Keratinocyte (primary cell): ENCODE results near the gene RNF169. TPM values are rescaled to one million over a fixed set of nuclear protein-coding genes. Genes with fewer than 3 reads are reported as not detected.

Source experiments
- DNase-seq: peaks from one replicate; pipeline ENCODE4 v3.0.0-alpha.2; 2011; ENCODE audit warnings: low read depth, missing footprints, low spot score
- FAIRE-seq: peaks from 2 replicates; lab custom pipeline; 2011; peaks lifted over from hg19 to GRCh38; lab: Jason Lieb, UNC
- H2AFZ ChIP-seq: 2 replicates; pipeline ENCODE4 v1.6.0; 2012; ENCODE audit warnings: low read length, control low read depth, inconsistent platforms; ENCODE audit not compliant: control insufficient read depth
- H3K27ac ChIP-seq: 2 replicates; pipeline ENCODE4 v1.5.1; 2011; ENCODE audit warnings: low read length; ENCODE audit not compliant: control insufficient read depth, insufficient read depth
- H3K27me3 ChIP-seq: 3 replicates; pipeline ENCODE4 v1.6.0; 2011; ENCODE audit warnings: low read length; ENCODE audit not compliant: control insufficient read depth, insufficient read depth; ENCODE audit errors: extremely low read depth
- H3K36me3 ChIP-seq, 2 experiments: 2 replicates in 1 of 2; 3 replicates in 1 of 2; pipeline ENCODE4 v1.5.1; 2011; ENCODE audit warnings: low read length in 2 of 2, mild to moderate bottlenecking in 1 of 2; ENCODE audit not compliant: control insufficient read depth in 2 of 2, insufficient read depth in 2 of 2; ENCODE audit errors: extremely low read depth in 1 of 2
- H3K4me1 ChIP-seq: 3 replicates; pipeline ENCODE4 v1.5.1; 2011; ENCODE audit warnings: low read length; ENCODE audit not compliant: control insufficient read depth, insufficient read depth; ENCODE audit errors: extremely low read depth
- H3K4me2 ChIP-seq: 3 replicates; pipeline ENCODE4 v1.6.0; 2011; ENCODE audit warnings: low read depth, low read length; ENCODE audit not compliant: control insufficient read depth, insufficient read depth; ENCODE audit errors: extremely low read depth
- H3K4me3 ChIP-seq, 3 experiments: fragments of 200-600 bp in 1 of 3; sonication (generic) in 1 of 3; 2 replicates in 2 of 3; 3 replicates in 1 of 3; pipeline ENCODE4 v1.5.1; 2011 to 2016; ENCODE audit warnings: low read length in 3 of 3, mild to moderate bottlenecking in 3 of 3, control low read depth in 2 of 3, inconsistent platforms in 1 of 3, low read depth in 1 of 3, mixed read lengths in 1 of 3, mixed run types in 1 of 3, moderate library complexity in 1 of 3; ENCODE audit not compliant: control insufficient read depth in 2 of 3, insufficient read depth in 2 of 3; ENCODE audit errors: extremely low read depth in 1 of 3
- H3K79me2 ChIP-seq: 2 replicates; pipeline ENCODE4 v1.6.0; 2012; ENCODE audit warnings: low read length; ENCODE audit not compliant: control insufficient read depth, insufficient read depth
- H3K9ac ChIP-seq: 3 replicates; pipeline ENCODE4 v1.6.0; 2011; ENCODE audit warnings: low read length; ENCODE audit not compliant: control insufficient read depth, insufficient read depth; ENCODE audit errors: extremely low read depth
- H3K9me1 ChIP-seq: 3 replicates; pipeline ENCODE4 v1.6.0; 2011; ENCODE audit warnings: low read length; ENCODE audit not compliant: control insufficient read depth, insufficient read depth; ENCODE audit errors: extremely low read depth
- H3K9me3 ChIP-seq: 2 replicates; pipeline ENCODE4 v1.5.1; 2012; ENCODE audit warnings: low read depth, low read length; ENCODE audit not compliant: control insufficient read depth
- H4K20me1 ChIP-seq: 3 replicates; pipeline ENCODE4 v1.6.0; 2011; ENCODE audit warnings: low read length; ENCODE audit not compliant: control insufficient read depth, insufficient read depth; ENCODE audit errors: extremely low read depth
- CTCF ChIP-seq, 3 experiments: IDR thresholded peaks in 1 of 3; conservative IDR thresholded peaks in 1 of 3; optimal IDR thresholded peaks in 1 of 3; 2 replicates in 2 of 3; 3 replicates in 1 of 3; pipeline versions ENCODE3 to v1.5.1; 2011; ENCODE audit warnings: low read length in 3 of 3, mild to moderate bottlenecking in 3 of 3, moderate library complexity in 2 of 3, control low read depth in 1 of 3, inconsistent platforms in 1 of 3; ENCODE audit not compliant: insufficient read depth in 2 of 3; ENCODE audit errors: extremely low read depth in 1 of 3
- EZH2 ChIP-seq: IDR thresholded peaks from one replicate; pipeline ENCODE4 v1.6.1; 2012; ENCODE audit warnings: inconsistent platforms, mild to moderate bottlenecking, low read length, moderate library complexity
- dilution Hi-C: fragments of 300-500 bp; cut with MboI; formaldehyde crosslinking; loops from one replicate; pipeline ENCODE4 v1.7.0; 2020; ENCODE audit warnings: low sequenced_read_pairs; ENCODE audit not compliant: extremely low pct_ligation_motif_present
- polyA plus RNA-seq, 5 experiments: library from polyadenylated mRNA; depleted of rRNA in 3 of 5; stranded (reverse) in 3 of 5; stranded (forward) in 1 of 5; unstranded in 1 of 5; fragments of >200 nt; gene quantifications; 1 replicate in 1 of 5; 2 replicates in 3 of 5; 3 replicates in 1 of 5; pipeline versions ENCODE4 v1.2.1 to v1.2.3, GENCODE V29; 2011 to 2012; ENCODE audit warnings: missing spikeins in 2 of 5, low read depth in 1 of 5, low replicate concordance in 1 of 5

RNF169 gene
- polyA plus RNA-seq, 1 donor (not counting 4 experiments of a cell fraction or from before 2014, with no cell fraction given): 8.9 TPM

- DNase-seq: no peak
- peaks cover 0 to 2% of the 10 kb centered on the region in 2 experiments for H3K36me3 ChIP-seq
- no peaks in the 10 kb centered on the region for H3K9me1 ChIP-seq
- H3K4me3 ChIP-seq: no peak overlapping the region
- TF ChIP-seq EZH2 (no peak), CTCF (optimal IDR thresholded peaks at IDR 0.05 in 1 of 3, IDR thresholded peaks at IDR 0.05 in 1 of 3, conservative IDR thresholded peaks at IDR 0.05 in 1 of 3; ENCODE audit: extremely low read depth in 1 of 3, insufficient read depth in 2 of 3, low read length in 3 of 3) (no peak)
- no peak overlapping the region for H3K27ac ChIP-seq
- H3K4me2 ChIP-seq: no peak overlapping the region
- peaks cover 69% of the 10 kb centered on the region for H3K79me2 ChIP-seq
- no peaks in the 10 kb centered on the region for H3K27me3 ChIP-seq
- H3K9me3 ChIP-seq: no peaks in the 10 kb centered on the region
- no peak overlapping the region for H2AFZ ChIP-seq
- no peak for FAIRE-seq
- H4K20me1 ChIP-seq: peaks cover 3% of the 10 kb centered on the region
- dilution Hi-C loops: no loop called here
- no peak overlapping the region for H3K9ac ChIP-seq
- peaks cover 13% of the 10 kb centered on the region for H3K4me1 ChIP-seq
These were observed 20.5 kb downstream of the RNF169 start for GRCh38 chr11:74769055-74769707.

- Histone ChIP-seq H3K27me3 (no peaks in the 10 kb centered on the region), H3K36me3 (no peaks in the 10 kb centered on the region), H3K9ac (no peak overlapping the region), H4K20me1 (peaks cover 3% of the 10 kb centered on the region), H2AFZ (no peak overlapping the region), H3K9me3 (no peaks in the 10 kb centered on the region), H3K79me2 (peaks cover 73% of the 10 kb centered on the region), H3K4me1 (peaks cover 13% of the 10 kb centered on the region), H3K4me3 (no peak overlapping the region), H3K9me1 (no peaks in the 10 kb centered on the region), H3K4me2 (no peak overlapping the region), H3K27ac (no peak overlapping the region)
- no peak for TF ChIP-seq EZH2
- no peak for TF ChIP-seq CTCF (optimal IDR thresholded peaks at IDR 0.05 in 1 of 3, IDR thresholded peaks at IDR 0.05 in 1 of 3, conservative IDR thresholded peaks at IDR 0.05 in 1 of 3; ENCODE audit: extremely low read depth in 1 of 3, insufficient read depth in 2 of 3, low read length in 3 of 3)
- DNase-seq: no peak
- dilution Hi-C loops: no loop called here
- FAIRE-seq: no peak
These were observed 21.8 kb downstream of the RNF169 start for GRCh38 chr11:74770456-74770855.
